Ovary (tissue), 3 donors: ENCODE results near the gene DNAJC21.

Source experiments
- POLR2A ChIP-seq: fragments of 450-650 bp; IDR thresholded peaks from one replicate; pipeline ENCODE4 v1.6.1; 2017; ENCODE audit warnings: antibody characterized with exemption, mild to moderate bottlenecking, moderate library complexity
- TF ChIP-seq, protein P1 (sequence below), 3 donors: fragments of 450-650 bp in 2 of 3; fragments of 200-600 bp in 1 of 3; IDR thresholded peaks; one replicate each; pipeline versions ENCODE4 v1.5.1 to v1.8.0; 2016 to 2022; ENCODE audit warnings: antibody characterized with exemption in 3 of 3, mild to moderate bottlenecking in 1 of 3
- donor health status: DM: no; HTN: no; CAD: no.

- no peak for TF ChIP-seq POLR2A
- TF ChIP-seq, protein P1, sequence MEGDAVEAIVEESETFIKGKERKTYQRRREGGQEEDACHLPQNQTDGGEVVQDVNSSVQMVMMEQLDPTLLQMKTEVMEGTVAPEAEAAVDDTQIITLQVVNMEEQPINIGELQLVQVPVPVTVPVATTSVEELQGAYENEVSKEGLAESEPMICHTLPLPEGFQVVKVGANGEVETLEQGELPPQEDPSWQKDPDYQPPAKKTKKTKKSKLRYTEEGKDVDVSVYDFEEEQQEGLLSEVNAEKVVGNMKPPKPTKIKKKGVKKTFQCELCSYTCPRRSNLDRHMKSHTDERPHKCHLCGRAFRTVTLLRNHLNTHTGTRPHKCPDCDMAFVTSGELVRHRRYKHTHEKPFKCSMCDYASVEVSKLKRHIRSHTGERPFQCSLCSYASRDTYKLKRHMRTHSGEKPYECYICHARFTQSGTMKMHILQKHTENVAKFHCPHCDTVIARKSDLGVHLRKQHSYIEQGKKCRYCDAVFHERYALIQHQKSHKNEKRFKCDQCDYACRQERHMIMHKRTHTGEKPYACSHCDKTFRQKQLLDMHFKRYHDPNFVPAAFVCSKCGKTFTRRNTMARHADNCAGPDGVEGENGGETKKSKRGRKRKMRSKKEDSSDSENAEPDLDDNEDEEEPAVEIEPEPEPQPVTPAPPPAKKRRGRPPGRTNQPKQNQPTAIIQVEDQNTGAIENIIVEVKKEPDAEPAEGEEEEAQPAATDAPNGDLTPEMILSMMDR (IDR thresholded peaks at IDR 0.05) = no peak
Measured at GRCh38 chr5:34913072-34913471, 16.3 kb upstream of the DNAJC21 start.
